Large intestine (tissue), 3 donors: Measurements from ENCODE around the gene TECR. TPM values are rescaled to one million over a fixed set of nuclear protein-coding genes. Genes with fewer than 3 reads are reported as not detected.
A peak's percentile ranks its signal among the peaks of the same experiment; 100 is the strongest.

Experiments
- DNase-seq, 2 donors: peaks; one replicate each; pipeline versions ENCODE4 v3.0.0 to v3.0.0-alpha.2; 2013
- H3K27ac ChIP-seq: one replicate; pipeline ENCODE4 v1.5.1; 2013; ENCODE audit warnings: low read length
- H3K27me3 ChIP-seq: 2 replicates; pipeline ENCODE4 v1.6.1; 2013; ENCODE audit warnings: low read length; ENCODE audit not compliant: control insufficient read depth, insufficient read depth
- H3K36me3 ChIP-seq: 2 replicates; pipeline ENCODE4 v1.6.1; 2013; ENCODE audit warnings: low read length; ENCODE audit not compliant: control insufficient read depth, insufficient read depth
- H3K4me1 ChIP-seq: one replicate; pipeline ENCODE4 v1.6.1; 2013; ENCODE audit warnings: low read length; ENCODE audit not compliant: control insufficient read depth, insufficient read depth
- H3K4me3 ChIP-seq: one replicate; pipeline ENCODE4 v1.5.1; 2013; ENCODE audit warnings: low read length
- H3K9me3 ChIP-seq: one replicate; pipeline ENCODE4 v1.6.1; 2013; ENCODE audit warnings: mild to moderate bottlenecking, low read depth, low read length, moderate library complexity; ENCODE audit not compliant: control insufficient read depth
- WGBS: methylation state at CpG from one replicate; pipeline ENCODE4 v1.1.5; 2013; ENCODE audit warnings: low lambda C conversion rate; ENCODE audit not compliant: insufficient coverage; 5-methylcytosine and 5-hydroxymethylcytosine counted together
- polyA plus RNA-seq: library from polyadenylated mRNA; unstranded; fragments of 120-200 nt; gene quantifications from one replicate; pipeline ENCODE4 v1.2.1, GENCODE V29; 2013

Gene TECR
- polyA plus RNA-seq, 1 donor = 236 TPM

GRCh38 chr19:14507704-14508542, 21.5 kb upstream of the TECR start:
- no peak for DNase-seq
- Histone ChIP-seq H3K4me3 (no peak overlapping the region), H3K27me3 (no peaks in the 10 kb centered on the region), H3K36me3 (peaks cover 2% of the 10 kb centered on the region), H3K9me3 (no peaks in the 10 kb centered on the region), H3K27ac (no peak overlapping the region), H3K4me1 (peaks cover 20% of the 10 kb centered on the region)
- WGBS = no CpG with 5 or more reads among the region's 12 CpGs

GRCh38 chr19:14510311-14511228, 18.8 kb upstream of the TECR start:
- Histone ChIP-seq H3K9me3 (no peaks in the 10 kb centered on the region), H3K27ac (no peak overlapping the region), H3K27me3 (no peaks in the 10 kb centered on the region), H3K36me3 (peaks cover 25% of the 10 kb centered on the region), H3K4me3 (no peak overlapping the region), H3K4me1 (peaks cover 25% of the 10 kb centered on the region)
- DNase-seq = peak in 1 of 2 donors; percentile 30
- WGBS = 63% methylated on average over 7 of the region's 22 CpGs

GRCh38 chr19:14511229-14511593, 18.2 kb upstream of the TECR start:
- Histone ChIP-seq H3K9me3 (no peaks in the 10 kb centered on the region), H3K4me3 (no peak overlapping the region), H3K27ac (no peak overlapping the region), H3K27me3 (no peaks in the 10 kb centered on the region), H3K36me3 (peaks cover 31% of the 10 kb centered on the region), H3K4me1 (peaks cover 25% of the 10 kb centered on the region)
- no peak for DNase-seq
- no CpG with 5 or more reads among the region's 4 CpGs for WGBS

GRCh38 chr19:14512406-14512961, 16.9 kb upstream of the TECR start:
- no peak overlapping the region for H3K27ac ChIP-seq
- no peaks in the 10 kb centered on the region for H3K9me3 ChIP-seq
- no peaks in the 10 kb centered on the region for H3K27me3 ChIP-seq
- no peak overlapping the region for H3K4me3 ChIP-seq
- WGBS = 94% methylated on average over 2 of the region's 14 CpGs
- peaks cover 26% of the 10 kb centered on the region for H3K4me1 ChIP-seq
- peaks cover 36% of the 10 kb centered on the region for H3K36me3 ChIP-seq
- DNase-seq = no peak

- no peak overlapping the region for H3K4me3 ChIP-seq
- no peak overlapping the region for H3K27ac ChIP-seq
- WGBS = no CpG with 5 or more reads among the region's 8 CpGs
- peak in 1 of 2 donors; percentile 34 for DNase-seq
- H3K27me3 ChIP-seq = no peaks in the 10 kb centered on the region
- peaks cover 36% of the 10 kb centered on the region for H3K36me3 ChIP-seq
- no peaks in the 10 kb centered on the region for H3K9me3 ChIP-seq
- peaks cover 28% of the 10 kb centered on the region for H3K4me1 ChIP-seq
Measured at GRCh38 chr19:14514215-14514863, 15.1 kb upstream of the TECR start.

GRCh38 chr19:14515501-14516047, 13.8 kb upstream of the TECR start:
- Histone ChIP-seq H3K27me3 (no peaks in the 10 kb centered on the region), H3K36me3 (peaks cover 36% of the 10 kb centered on the region), H3K4me3 (no peak overlapping the region), H3K4me1 (peaks cover 28% of the 10 kb centered on the region), H3K27ac (no peak overlapping the region), H3K9me3 (no peaks in the 10 kb centered on the region)
- DNase-seq = no peak
- no CpG with 5 or more reads among the region's 8 CpGs for WGBS

GRCh38 chr19:14516048-14516534, 13.3 kb upstream of the TECR start:
- WGBS = no CpG with 5 or more reads among the region's 15 CpGs

GRCh38 chr19:14516746-14517438, 12.5 kb upstream of the TECR start:
- Histone ChIP-seq H3K4me1 (peaks cover 28% of the 10 kb centered on the region), H3K27me3 (no peaks in the 10 kb centered on the region), H3K4me3 (peak overlapping the region; percentile 71), H3K36me3 (peaks cover 36% of the 10 kb centered on the region), H3K9me3 (no peaks in the 10 kb centered on the region), H3K27ac (peak overlapping the region; percentile 76)
- WGBS = no CpG with 5 or more reads among the region's 22 CpGs
- peak in 1 of 2 donors; percentile 28 for DNase-seq

More at GRCh38 chr19:14516048-14516534, 13.3 kb upstream of the TECR start:
- H3K36me3 ChIP-seq = peaks cover 36% of the 10 kb centered on the region
- H3K27ac ChIP-seq = no peak overlapping the region
- H3K27me3 ChIP-seq = no peaks in the 10 kb centered on the region
- peak overlapping the region; percentile 71 for H3K4me3 ChIP-seq
- no peaks in the 10 kb centered on the region for H3K9me3 ChIP-seq
- no peak for DNase-seq
- H3K4me1 ChIP-seq = peaks cover 28% of the 10 kb centered on the region

- Histone ChIP-seq H3K27ac (peak overlapping the region; percentile 76), H3K27me3 (no peaks in the 10 kb centered on the region), H3K9me3 (no peaks in the 10 kb centered on the region), H3K36me3 (peaks cover 36% of the 10 kb centered on the region), H3K4me3 (peak overlapping the region; percentile 71), H3K4me1 (peaks cover 30% of the 10 kb centered on the region)
- WGBS = no CpG with 5 or more reads among the region's 32 CpGs
- DNase-seq = no peak
Measured at GRCh38 chr19:14517446-14517839, 12.0 kb upstream of the TECR start.
